ENCODE results near the gene TRPM1.

- TF ChIP-seq CTCF (IDR thresholded peaks at IDR 0.05) (no peak), ZFX (IDR thresholded peaks at IDR 0.05; ENCODE audit: borderline replicate concordance) (no peak)
Measured at GRCh38 chr15:30958219-30958618, 143.3 kb downstream of the TRPM1 start.
